HG03565 (cell line): ENCODE results near the gene PLXDC2.

Source experiments
- ATAC-seq: cut with Tn5 transposase; IDR thresholded peaks from one replicate; pipeline ENCODE4 v1.9.1; 2021; ENCODE audit warnings: mild to moderate bottlenecking, moderate library complexity; ENCODE audit not compliant: unreplicated experiment

PLXDC2 gene

DNA sequence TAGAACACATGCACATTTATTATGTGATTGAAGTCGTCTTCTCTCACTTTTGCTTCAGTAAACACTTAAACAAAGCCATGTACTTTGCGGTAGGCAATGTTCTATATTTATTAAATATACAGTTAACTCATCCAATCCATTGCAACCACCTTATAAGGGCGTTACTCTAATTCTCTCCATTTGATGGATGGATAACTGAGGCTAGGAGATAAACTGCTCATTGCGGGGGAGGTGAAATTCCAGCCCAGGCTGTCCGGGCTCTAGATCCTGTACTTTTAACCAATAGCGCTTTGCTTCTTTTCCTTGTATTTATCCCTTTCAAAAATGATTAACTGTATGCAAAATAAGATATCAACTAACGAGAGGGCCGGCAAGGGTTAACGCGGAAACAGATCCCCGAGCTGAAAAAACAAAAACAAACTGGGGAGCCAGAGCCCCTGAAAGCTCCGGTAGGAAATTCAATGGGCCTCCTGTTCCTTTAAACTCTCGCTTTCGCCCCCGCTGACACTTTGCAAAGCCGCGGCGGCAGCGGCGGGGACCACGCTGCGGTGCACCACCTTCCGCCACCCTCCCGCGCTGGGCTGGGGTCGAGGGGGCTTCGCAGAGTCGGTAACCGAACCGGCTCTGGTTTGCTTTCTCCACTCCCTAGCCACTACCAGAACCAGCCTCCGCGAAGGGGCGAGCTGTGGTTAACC, 1.0 kb upstream of the PLXDC2 start:
- no peak for ATAC-seq

GRCh38 chr10:19815731-19816410, 361 bp upstream of the PLXDC2 start:
- ATAC-seq, result no peak

DNA sequence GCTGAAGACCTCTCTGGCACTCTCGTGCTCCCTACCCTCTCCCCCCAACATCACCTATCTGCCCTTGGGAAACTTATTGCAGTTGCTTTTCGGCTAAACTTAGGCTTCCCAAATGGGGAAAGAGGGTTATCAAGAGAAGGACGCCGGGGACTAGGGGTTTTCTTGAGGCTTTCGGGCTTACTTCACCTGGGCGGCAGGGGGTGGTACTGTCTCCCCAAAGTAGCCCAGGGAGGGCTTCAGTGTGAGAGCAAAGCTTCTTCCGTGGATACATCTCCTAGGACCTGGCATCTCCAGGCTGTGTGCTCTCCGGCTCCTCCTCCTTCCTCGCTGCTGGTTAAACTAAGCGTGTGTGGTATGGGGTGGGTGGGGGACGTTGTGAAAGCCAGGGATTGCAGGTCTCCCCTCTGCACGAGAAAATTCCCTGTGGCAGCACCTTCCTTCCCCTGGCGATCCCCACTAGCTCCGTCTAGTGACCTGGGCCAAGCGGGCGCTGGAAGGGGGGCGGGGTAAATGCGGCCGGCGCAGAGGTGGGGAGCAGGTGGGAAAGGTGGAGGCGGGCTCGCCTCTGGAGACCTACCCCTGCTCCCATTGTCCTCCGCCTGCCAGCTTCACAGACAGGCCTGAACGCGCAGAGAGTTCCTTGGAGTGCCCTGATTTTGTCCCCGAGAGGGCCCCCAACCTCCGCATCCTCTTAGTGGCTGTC, 1.1 kb downstream of the PLXDC2 start:
- no peak for ATAC-seq

DNA sequence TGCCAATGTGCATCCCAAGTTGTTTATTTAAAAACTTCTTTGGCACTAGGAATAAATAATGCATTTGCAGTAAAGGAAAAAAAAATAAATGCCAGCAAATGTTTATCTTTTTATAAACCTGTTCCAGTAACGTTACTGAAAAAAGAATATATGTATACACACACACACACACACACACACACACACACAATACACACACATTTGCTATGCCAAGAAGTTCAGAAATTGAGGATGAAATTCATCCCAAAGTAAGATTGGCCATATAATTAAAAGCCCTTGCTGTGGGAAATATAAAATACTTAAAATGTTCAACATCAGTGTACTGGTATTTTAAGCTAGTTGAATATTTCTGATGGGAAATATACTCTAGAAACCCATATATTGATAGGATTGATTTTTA, 2.6 kb downstream of the PLXDC2 start:
- no peak for ATAC-seq

DNA sequence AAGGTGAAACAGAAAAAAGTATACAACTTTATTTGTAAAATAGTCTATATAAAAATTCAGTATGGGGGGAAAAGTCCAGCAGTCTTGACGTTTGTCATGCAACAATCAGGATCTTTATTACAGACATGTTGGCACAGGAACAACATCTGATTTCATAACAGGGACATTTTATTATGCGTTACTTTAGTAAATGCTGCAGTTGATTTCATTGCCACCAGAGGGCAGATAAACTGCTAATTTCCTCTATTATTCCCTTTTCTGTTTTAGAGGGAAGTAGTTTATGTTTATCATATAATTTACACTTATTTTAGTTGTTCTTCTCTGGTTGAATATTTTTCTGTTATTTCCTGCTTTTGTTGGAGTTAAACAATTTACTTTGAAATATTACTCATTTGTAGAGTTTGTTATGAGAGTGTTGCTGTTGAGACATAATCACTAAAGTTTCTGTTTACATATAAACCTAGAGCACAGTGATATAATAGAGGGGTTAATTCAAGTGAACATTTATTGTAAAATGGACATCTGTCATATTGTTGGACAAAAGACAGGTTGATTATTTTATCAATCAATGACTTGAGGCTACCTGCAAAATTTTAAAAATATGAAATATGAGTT, 3.3 kb downstream of the PLXDC2 start:
- peak; percentile 57 for ATAC-seq

DNA sequence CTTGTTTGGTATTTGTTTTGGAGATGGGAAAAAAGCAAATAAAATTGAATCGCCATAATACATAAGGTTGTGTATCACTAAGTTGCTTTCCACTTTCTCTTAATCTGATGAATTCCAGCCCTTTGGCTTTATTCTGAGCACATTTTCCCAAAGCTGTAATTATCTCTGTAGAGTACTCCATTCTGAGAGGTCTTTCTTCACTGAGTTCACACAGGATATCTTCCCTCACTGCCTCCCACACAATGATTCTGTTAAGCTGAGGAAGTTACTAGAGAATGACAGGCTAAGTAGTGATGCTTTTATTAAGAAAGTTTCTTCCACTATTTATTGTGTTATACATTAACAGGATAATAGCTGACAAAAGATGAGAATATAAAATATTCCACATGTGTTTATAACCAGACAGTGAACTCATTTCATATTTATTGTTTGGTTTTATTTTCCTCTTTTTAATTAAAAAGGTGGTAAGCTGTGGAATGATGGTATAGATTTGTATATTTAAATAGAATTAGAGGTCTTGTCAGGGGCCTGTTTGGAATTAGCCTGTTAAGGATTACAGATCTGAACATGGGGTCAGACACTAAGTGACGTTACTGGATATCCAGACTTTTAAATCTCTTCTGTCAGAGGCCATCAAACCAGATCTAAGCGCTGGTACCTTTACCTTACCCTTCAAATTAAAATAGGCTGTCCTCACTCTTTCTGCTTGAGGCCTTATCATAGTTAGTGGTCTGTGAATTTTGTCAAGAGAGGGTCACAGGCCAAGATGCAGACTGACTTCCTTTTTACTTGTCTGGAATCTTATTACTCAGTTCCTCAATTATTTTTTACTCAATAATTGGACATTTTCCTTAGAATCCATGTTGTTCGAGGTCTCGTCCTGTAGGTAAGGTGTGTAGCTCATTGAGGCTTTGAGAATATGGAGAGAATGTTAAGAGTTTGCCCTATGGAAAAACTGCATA, 8.4 kb downstream of the PLXDC2 start:
- ATAC-seq, result no peak

GRCh38 chr10:19825700-19826099, 9.5 kb downstream of the PLXDC2 start:
- ATAC-seq, result no peak

- ATAC-seq, result no peak
Observed at GRCh38 chr10:19826712-19827111, 10.5 kb downstream of the PLXDC2 start.

DNA sequence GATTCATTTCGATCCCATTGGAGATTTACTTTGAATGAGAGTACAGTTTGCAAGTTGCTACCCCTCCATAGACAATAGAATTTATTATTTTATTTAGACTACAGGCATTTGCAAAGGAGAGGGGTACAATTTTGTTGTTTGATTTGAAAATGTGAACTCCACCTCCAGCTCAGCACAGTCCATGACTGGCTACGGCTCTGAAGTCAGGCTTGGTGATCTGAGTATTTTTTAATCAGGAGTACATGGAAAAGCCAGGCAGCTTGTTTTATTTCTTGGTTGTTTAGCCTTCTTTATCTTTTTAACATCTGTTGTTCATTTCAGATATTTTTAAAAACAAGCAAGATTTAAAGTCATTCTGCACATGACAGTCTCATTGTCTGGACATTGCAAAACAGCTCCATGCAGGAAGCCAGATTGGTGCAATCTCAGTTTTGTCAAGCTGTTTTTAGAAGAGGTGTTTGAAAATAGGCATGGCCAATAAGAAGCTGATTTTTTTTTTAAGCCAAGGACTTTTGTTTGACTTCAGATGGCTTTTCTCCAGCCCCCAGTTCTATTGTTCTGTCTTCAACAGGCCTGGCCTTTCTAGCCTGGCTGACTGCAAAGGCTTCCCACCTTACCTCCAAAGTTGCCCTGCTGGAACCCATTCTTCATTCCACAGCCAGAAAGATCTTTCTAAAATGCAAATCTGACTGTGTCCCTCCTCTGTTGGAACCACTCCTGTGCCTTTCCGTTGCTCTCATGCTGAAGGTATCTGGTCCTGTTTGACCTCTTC, 12.2 kb downstream of the PLXDC2 start:
- no peak for ATAC-seq

DNA sequence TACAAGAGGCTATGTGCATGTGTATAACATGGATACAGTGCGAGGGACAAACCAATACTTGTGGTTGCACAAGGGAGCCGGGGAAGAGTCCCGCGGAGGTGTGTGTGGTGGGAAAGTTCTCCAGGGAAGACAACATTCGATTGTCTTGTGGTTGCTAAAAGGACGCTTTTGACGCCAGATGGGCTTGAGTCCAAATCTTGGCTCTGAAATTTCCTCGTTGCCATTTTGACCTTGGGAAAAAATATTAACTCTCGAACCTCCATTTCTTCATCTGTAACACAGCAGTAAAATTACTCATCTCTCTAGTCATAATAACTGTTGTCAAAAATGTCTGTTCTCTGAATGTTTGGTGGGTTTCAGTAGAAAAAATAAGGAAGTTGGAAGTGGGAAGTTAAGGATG, 16.5 kb downstream of the PLXDC2 start:
- ATAC-seq, result no peak

DNA sequence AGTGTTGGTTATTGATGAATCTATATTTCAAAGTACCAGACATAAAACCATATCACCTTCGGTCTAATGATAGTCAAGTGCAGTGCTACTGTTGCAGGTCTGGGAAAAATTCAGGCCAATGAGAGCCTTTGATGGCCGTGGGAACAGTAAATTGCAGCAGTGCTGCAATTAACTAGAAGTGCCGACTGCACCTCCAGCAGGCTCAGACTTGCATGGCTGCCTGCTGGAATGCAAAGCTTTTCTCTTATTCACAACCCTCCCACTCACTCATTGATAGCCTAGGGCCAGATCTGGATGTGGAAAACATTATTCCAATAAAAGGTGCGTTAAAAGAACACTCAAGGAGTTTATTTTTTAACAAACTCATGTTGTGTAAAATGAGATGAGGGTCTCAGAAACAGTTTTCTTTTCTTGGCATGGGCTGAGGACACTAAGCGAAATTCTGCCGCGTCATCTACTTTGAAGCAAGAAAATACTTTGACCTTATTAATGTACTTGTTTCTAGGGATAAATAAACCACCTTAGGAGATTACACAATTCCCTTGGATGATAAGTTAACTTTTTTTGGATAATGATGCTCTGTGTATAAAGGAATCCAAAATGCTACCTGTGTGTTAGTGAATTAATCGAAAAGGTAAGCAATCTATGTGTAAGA, 17.1 kb downstream of the PLXDC2 start:
- ATAC-seq, result no peak

- no peak for ATAC-seq
Observed at GRCh38 chr10:19835952-19836351, 19.7 kb downstream of the PLXDC2 start.

DNA sequence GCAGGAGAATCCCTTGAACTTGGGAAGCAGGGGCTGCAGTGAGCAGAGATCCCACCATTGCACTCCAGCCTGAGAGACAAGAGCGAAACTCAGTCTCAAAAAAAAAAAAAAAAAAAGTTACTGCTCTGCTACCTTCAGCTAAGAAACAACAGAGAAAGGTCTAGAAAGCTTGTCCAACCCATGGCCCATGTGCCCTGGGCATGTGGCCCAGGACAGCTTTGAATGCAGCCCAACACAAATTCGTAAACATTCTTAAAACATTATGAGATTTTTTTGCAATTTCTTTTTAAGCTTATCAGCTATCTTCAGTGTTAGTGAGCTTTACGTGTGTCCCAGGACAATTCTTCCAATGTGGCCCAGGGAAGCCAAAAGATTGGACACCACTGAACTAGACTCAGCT, 22.9 kb downstream of the PLXDC2 start:
- no peak for ATAC-seq

GRCh38 chr10:19839552-19839951, 23.3 kb downstream of the PLXDC2 start:
- no peak for ATAC-seq

GRCh38 chr10:19840776-19841175, 24.5 kb downstream of the PLXDC2 start:
- ATAC-seq, result no peak

GRCh38 chr10:19843487-19843886, 27.3 kb downstream of the PLXDC2 start:
- ATAC-seq, result no peak

- ATAC-seq, result no peak
Observed at GRCh38 chr10:19845503-19846368, 29.5 kb downstream of the PLXDC2 start.

DNA sequence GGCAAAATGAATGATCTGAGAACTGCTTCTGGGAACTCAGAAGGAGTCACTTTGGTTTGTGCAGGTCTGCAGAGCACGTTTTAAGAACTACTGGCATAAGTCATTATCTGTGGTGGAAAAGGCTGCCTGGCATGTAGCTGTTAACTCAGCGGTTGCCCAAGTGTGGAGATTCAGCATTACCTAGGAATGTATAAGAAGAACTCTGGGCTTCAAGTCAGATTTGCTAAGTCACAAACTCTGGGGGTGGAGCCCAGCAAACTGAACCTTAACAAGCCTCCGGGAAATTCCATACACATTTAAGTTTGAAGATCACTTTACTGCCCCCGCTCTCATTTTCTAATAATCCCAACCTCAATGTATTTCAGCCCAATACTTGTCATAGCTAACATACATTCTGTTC, 31.1 kb downstream of the PLXDC2 start:
- ATAC-seq, result no peak
